HG03135 (cell line): ENCODE results near the gene DIAPH2.

Experiments
- ATAC-seq: cut with Tn5 transposase; IDR thresholded peaks from one replicate; pipeline ENCODE4 v1.9.1; 2021; ENCODE audit warnings: mild to moderate bottlenecking, moderate library complexity; ENCODE audit not compliant: unreplicated experiment

The DIAPH2 gene

GRCh38 chrX:97629597-97629985 is 944.9 kb downstream of the DIAPH2 start:
- no peak for ATAC-seq

- ATAC-seq = no peak
Observed at GRCh38 chrX:97633798-97634197, 949.2 kb downstream of the DIAPH2 start.

GRCh38 chrX:97636473-97637140 is 952.0 kb downstream of the DIAPH2 start:
- no peak for ATAC-seq

- no peak for ATAC-seq
Observed at GRCh38 chrX:97637289-97637688, 952.6 kb downstream of the DIAPH2 start.

GRCh38 chrX:97638621-97639020 is 954.0 kb downstream of the DIAPH2 start:
- ATAC-seq = no peak

- ATAC-seq = no peak
Observed at GRCh38 chrX:97639526-97639925, 954.9 kb downstream of the DIAPH2 start.
